Renal cortical epithelial cell (primary cell): ENCODE data around the gene ATG101. TPM values are rescaled to one million over a fixed set of nuclear protein-coding genes. Genes with fewer than 3 reads are reported as not detected.

Experiments
- DNase-seq: peaks from one replicate; pipeline ENCODE4 v3.0.0-alpha.2; 2011; ENCODE audit warnings: low read depth
- total RNA-seq: library from RNA; depleted of rRNA; stranded (reverse); fragments of >200 nt; gene quantifications from 2 replicates; pipeline ENCODE4 v1.2.3, GENCODE V29; 2014

ATG101 gene
- total RNA-seq, 1 donor from 2014 or later: 59.6 TPM

DNA sequence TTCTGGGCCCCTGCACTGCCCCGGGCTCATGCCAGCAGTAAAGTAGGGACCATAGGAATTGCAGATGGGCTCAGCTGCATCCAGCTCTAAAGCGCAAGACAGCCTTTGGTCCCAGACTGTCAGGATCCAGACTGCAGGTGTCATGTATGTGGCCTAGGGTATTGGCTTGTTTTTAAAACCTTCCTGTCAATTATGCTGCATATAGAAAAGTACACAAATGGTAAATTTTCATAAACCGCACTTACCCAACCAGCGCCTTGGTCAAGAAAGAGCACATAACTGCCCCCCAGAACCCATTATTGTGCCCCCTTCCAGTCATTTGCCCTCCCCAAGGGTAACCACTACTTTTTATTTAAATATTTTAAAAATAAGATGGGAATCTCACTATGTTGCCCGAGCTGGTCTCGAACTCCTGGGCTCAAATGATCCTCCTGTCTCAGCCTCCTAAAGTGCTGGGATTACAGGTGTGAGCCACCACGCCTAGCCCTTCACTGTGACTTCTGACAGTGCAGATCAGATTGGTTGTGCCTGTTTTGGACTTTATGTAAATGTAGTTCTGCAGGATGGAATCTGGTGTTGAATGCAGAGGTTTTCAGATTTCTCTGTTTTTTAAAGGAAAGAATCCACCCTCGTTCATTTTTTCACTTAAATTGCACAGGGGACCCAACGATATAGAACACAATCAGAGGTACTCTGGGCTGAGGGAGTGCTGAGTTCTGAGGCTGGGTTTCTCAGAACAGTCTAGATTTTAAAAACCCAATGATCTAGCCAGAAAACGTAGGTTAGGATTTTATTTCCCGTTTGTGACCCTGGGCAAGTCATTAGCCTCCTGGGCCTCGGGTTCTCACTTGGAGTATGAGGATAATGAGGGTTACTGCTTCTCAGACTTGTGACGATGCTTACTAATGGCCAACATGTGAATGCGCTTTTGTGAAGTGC, 11.9 kb upstream of the ATG101 start:
- no peak for DNase-seq

DNA sequence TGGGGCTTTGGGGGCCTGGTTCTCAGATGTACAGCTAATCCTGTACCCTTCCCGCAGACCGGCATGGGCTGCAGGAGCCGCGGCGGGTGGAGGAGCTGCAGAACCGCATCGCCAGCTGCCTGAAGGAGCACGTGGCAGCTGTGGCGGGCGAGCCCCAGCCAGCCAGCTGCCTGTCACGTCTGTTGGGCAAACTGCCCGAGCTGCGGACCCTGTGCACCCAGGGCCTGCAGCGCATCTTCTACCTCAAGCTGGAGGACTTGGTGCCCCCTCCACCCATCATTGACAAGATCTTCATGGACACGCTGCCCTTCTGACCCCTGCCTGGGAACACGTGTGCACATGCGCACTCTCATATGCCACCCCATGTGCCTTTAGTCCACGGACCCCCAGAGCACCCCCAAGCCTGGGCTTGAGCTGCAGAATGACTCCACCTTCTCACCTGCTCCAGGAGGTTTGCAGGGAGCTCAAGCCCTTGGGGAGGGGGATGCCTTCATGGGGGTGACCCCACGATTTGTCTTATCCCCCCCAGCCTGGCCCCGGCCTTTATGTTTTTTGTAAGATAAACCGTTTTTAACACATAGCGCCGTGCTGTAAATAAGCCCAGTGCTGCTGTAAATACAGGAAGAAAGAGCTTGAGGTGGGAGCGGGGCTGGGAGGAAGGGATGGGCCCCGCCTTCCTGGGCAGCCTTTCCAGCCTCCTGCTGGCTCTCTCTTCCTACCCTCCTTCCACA, 11.0 kb upstream of the ATG101 start:
- no peak for DNase-seq

- DNase-seq: no peak
These were observed 9.9 kb upstream of the ATG101 start for GRCh38 chr12:52059582-52060497.

DNA sequence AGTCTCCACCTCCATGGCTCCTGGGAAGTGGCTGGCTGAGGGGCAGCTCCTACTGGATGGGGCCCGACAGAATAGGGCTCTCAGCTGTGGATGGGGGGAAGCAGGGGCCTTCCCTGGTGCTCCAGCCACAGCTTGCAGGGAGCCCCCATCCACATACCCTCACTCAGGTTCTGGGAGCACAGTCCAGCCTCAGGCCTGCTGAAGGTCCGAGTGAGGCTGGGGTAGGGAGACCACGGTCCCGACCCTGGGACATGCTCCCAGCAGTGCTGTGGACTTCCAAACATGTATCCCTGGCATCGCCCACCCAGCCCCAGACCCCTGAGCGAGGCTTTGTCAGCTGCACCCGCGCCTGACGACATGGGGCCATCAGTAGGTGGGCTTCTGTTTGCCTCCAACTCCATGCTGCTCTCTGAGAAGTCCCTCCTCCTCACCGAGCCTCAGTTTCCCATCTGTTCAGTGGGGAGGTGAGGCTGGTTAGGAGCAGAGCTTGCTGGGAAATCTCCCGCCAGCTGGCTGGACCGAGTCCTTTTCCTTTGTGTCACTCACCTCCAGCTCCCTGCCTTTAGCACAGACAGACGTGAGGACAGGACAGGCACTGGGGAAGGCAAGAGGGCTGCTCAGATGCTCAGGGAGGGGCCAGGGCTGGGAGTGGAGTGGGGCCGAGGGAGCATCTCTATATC, 9.1 kb upstream of the ATG101 start:
- DNase-seq: no peak

GRCh38 chr12:52061470-52062166, 8.2 kb upstream of the ATG101 start:
- DNase-seq: no peak

DNA sequence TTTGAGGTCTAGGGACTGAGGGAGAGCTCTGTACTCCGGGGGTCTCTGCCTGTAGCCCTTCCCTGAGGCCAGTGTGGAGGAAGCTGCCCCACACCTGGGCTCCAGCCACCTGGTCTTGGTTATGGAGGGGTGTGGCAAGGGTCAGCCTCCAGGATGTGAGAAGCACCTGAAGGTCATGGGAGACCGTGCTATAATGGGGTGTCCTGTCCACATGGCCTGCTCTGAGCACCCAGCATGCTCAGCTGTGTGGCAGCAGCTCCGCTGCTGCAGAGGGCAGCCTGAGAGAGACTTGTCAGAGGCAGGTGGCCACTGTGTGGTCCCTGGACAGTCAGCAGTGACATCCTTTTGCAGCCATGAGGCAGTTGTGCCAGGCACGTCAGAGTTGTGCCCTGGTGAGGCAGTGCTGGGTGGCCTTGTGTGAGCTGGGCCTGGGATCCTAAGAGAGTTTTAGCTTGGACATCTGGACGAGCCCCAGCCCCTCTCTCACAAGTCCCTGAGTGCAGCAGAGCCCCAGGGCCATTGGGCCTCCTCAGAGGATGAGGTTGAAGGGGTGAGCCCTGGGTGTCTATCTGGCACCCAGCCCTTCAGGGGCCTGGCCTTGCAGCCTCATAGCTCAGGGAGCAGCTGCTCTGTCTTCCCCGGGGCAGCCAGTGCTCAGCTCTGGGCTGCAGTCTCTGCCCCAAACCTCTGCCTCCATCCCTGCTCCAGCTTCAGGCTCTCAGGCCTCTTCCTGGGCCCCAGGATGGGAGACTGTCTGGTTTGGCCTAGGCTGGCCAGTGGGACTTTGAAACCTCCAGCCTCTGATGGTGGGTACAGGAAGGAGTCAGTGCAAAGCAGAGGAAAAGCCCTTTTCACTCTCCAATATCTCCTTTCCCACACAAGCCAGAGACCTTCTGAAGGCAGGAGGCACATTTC, 7.4 kb upstream of the ATG101 start:
- no peak for DNase-seq

DNA sequence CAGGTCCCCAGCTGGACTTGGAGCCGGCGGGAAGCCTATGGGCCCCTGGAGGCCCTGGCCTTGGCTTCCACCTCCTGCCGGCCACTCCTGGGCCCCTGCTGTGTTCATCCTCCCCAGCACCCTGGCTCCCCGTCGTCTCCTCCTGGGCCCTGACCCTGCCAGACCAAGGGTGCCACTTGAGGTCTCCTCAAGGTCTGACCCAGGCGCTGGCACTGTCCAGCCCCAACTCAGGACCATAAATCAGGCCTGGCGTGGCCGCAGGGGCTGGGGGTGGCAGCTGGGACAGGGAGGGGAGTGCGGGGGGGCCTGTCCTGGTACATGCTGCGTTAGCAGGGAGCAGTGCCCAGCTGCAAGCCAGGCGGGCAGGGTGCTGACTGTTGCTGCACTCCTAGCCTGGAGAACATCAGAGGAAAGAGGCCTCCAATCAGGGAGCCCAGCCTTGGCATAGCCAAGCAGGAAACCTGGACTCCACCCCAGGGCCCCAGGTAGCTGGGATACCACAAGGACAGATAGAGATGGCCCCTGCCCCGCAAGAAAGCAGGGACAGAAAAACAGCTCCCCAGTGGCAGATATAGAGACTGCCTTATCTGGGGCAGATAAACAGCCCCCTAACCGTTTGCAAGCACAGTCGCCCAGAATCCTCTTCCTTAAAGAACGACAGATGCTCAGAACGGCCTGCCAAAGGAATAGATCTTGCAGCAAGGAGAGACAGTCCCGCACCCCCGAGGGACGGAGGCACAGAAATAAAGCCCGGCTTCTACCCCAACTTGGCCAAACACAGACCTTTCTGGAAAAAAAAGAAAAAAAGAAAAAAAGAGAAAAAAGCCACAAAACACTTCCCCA, 6.5 kb upstream of the ATG101 start:
- DNase-seq: no peak

DNA sequence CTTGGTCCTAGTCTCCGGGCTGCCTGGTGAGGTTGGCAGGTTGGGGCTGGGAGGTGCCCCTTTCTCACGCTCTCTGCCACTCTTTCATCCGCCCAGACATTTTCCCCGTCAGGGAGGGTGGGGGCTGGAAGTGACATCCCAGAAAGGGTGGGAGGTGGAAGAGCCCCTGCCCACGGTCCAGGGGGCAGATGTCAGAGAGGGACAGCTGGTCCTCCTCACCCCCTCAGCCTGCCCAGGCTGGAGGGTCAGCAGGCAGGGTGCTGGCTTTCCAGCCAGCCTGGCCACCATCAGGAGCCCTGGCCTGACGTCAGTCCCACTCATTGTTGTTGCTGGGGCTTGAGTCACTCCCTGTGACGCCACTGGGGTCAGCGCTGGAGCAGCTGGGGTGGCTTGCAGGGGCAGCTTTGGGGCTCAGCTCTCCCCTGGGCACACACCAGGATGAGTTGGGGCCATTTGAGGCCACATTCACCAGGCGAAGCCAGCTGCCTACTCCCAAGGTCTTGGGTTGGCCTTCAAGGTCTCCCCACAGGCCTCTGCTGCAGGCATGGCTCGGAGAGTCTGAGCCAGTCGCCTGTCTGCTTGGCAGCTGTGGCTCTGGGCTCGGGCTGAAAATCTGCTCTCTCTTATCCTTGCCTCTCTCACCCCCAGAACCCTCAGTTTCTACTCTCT, 5.7 kb upstream of the ATG101 start:
- no peak for DNase-seq

- DNase-seq: no peak
These were observed 3.3 kb upstream of the ATG101 start for GRCh38 chr12:52066346-52067080.

DNA sequence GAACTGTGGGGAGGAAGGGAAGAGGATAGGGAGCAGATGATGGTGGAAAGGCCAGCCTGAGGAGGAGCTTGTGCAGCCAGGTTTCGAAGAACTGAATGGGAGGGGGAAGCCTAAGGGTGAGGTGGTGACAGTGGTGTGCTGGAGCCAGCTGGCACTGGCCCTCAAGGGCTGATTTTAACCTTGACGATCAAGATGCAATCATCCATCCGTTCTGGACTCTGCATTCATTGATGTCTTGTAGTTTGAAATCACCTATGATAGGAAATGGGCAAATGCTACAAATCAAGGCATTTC, 2.8 kb upstream of the ATG101 start:
- DNase-seq: no peak

- no peak for DNase-seq
These were observed 577 bp downstream of the ATG101 start for GRCh38 chr12:52070185-52070925.

DNA sequence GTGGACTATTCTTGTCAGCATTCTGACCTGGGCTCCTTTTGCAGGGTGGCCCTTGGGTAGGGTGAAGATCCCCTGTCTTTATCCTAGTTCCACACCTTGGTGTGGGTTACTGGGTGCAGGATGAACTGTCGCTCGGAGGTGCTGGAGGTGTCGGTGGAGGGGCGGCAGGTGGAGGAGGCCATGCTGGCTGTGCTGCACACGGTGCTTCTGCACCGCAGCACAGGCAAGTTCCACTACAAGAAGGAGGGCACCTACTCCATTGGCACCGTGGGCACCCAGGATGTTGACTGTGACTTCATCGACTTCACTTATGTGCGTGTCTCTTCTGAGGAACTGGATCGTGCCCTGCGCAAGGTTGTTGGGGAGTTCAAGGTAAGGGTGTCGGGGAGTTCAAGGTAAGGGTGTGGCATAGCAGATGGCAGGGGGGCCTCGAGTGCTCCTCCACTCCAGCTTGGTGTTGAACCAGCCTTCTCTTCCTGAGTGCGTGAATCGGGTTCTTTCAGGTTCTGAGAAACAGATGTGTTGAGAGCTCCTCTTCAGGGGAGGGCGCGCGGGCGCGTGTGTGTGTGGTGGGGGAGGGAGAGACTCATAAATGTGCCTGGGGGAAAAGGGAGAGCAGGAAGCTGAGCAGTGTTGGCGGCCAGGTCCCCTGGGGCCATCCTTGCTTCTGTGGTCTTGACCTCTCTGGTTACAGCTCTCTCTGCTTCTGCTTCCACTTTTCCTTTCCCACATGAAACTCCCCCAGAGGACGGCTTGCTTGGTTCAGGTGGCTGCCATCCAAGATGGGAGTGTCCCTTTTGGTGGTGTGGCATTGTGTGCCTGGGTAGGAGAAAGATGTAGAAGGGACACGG, 4.0 kb downstream of the ATG101 start:
- peak; percentile 36 for DNase-seq

GRCh38 chr12:52074971-52075724, 5.4 kb downstream of the ATG101 start:
- DNase-seq: peak; percentile 38

GRCh38 chr12:52076811-52077210, 7.0 kb downstream of the ATG101 start:
- no peak for DNase-seq

DNA sequence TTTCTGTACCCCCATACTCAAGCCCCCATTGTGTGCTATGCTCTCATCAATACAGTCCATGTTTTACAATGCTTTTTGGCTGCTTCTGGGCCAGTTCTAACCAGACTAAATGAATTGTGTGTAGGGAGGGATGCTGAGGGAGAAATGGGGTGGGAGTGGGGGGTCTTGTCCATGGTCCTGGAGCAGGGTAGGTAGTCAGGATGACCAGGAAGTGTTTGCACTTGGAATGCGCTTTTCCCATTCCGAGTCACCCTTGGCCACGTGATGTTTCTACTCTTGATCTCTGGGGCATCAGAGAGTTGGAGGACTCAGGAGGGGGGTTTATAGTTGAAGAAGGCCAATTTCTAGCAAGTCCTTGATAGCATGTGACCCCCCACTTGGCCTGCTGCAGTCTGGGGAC, 8.5 kb downstream of the ATG101 start:
- no peak for DNase-seq
